K562 (cell line): ENCODE results near the gene MMP10. TPM values are rescaled to one million over a fixed set of nuclear protein-coding genes. Genes with fewer than 3 reads are reported as not detected.

ENCODE experiments used
- ATAC-seq: fragments of 200-7000 bp; cut with Tn5 transposase; 3 replicates; pipeline ENCODE4 v1.9.1; 2020; ENCODE audit warnings: moderate library complexity
- BruUV-seq: library from RNA; stranded (reverse); fragments of 400-500 nt; replicated peaks from 2 replicates; lab custom pipeline; 2021; lab: Mats Ljungman, UMichigan
- CTCF ChIA-PET: fragments of 300-600 bp; formaldehyde crosslinking; extraction: SDS; loops from one replicate; lab custom pipeline; 2021; ENCODE audit warnings: low intra/inter-chr PET ratio; lab: Yijun Ruan, JAX
- POLR2A ChIA-PET: fragments of 300-600, 350-650 bp; sonication (Branson Sonifier 250); formaldehyde crosslinking; extraction: SDS; loops from one replicate; lab custom pipeline; 2021; ENCODE audit warnings: antibody characterized with exemption, inconsistent platforms; lab: Yijun Ruan, JAX
- DNase-seq, 4 experiments: peaks; one replicate each; pipeline versions ENCODE4 v3.0.0 to v3.0.0-alpha.2; 2011 to 2018; ENCODE audit warnings: low spot score in 3 of 4, mixed read lengths in 3 of 4; ENCODE audit errors: extremely low read depth in 1 of 4
- FAIRE-seq: peaks from 2 replicates; lab custom pipeline; 2011; peaks lifted over from hg19 to GRCh38; lab: Jason Lieb, UNC
- H2AFZ ChIP-seq: 2 replicates; pipeline ENCODE4 v1.6.0; 2011; ENCODE audit warnings: low read depth, low read length, control low read depth, inconsistent platforms
- H3K27ac ChIP-seq: fragments of 200-600 bp; 3 replicates; pipeline ENCODE4 v1.8.0; 2011; ENCODE audit warnings: low read depth, mild to moderate bottlenecking, control low read depth, inconsistent platforms, low read length, moderate library complexity, mixed read lengths; ENCODE audit errors: extremely low read depth
- H3K27me3 ChIP-seq, 2 experiments: fragments of 300-600 bp in 1 of 2; 2 replicates in 1 of 2; 3 replicates in 1 of 2; pipeline versions ENCODE4 v1.6.0 to v1.8.0; 2011; ENCODE audit warnings: inconsistent platforms in 2 of 2, low read length in 2 of 2, mild to moderate bottlenecking in 1 of 2, mixed read lengths in 1 of 2, moderate library complexity in 1 of 2; ENCODE audit not compliant: control insufficient read depth in 2 of 2, insufficient read depth in 2 of 2
- H3K36me3 ChIP-seq: fragments of 300-600 bp; 3 replicates; pipeline ENCODE4 v1.8.0; 2011; ENCODE audit warnings: mild to moderate bottlenecking, low read length, inconsistent platforms; ENCODE audit not compliant: control insufficient read depth, insufficient read depth
- H3K4me1 ChIP-seq, 2 experiments: fragments of 200-600 bp in 1 of 2; replicated peaks in 1 of 2; 2 replicates in 1 of 2; 3 replicates in 1 of 2; pipeline versions ENCODE4 v1.5.1 to v1.8.0; 2011; ENCODE audit warnings: inconsistent platforms in 2 of 2, low read length in 2 of 2, mild to moderate bottlenecking in 1 of 2, mixed read lengths in 1 of 2, moderate library complexity in 1 of 2; ENCODE audit not compliant: control insufficient read depth in 2 of 2, insufficient read depth in 2 of 2
- H3K4me2 ChIP-seq: 2 replicates; pipeline ENCODE4 v1.6.1; 2011; ENCODE audit warnings: low read length, control low read depth, inconsistent platforms, mixed read lengths; ENCODE audit not compliant: insufficient read depth
- H3K4me3 ChIP-seq: fragments of 200-600 bp; sonication (generic), shearing (Covaris generic); 2 replicates; pipeline ENCODE4 v1.5.1; 2016; ENCODE audit warnings: control low read depth, inconsistent platforms
- H3K79me2 ChIP-seq: fragments of 200-600 bp; 3 replicates; pipeline ENCODE4 v1.8.0; 2011; ENCODE audit warnings: low read length, inconsistent platforms; ENCODE audit not compliant: control insufficient read depth, insufficient read depth
- H3K9ac ChIP-seq, 2 experiments: 2 replicates each; pipeline versions ENCODE4 v1.6.0 to v1.6.1; 2011; ENCODE audit warnings: low read depth in 2 of 2, low read length in 2 of 2, control low read depth in 1 of 2, inconsistent platforms in 1 of 2, mild to moderate bottlenecking in 1 of 2, mixed read lengths in 1 of 2; ENCODE audit not compliant: insufficient read depth in 1 of 2
- H3K9me1 ChIP-seq: one replicate; pipeline ENCODE4 v1.6.0; 2011; ENCODE audit warnings: inconsistent platforms, mild to moderate bottlenecking, low read length, moderate library complexity; ENCODE audit not compliant: control insufficient read depth, insufficient read depth
- H3K9me3 ChIP-seq: replicated peaks from 2 replicates; pipeline ENCODE4 v1.5.1; 2011; ENCODE audit warnings: low read depth, low read length, inconsistent platforms; ENCODE audit not compliant: control insufficient read depth, insufficient read depth
- H4K20me1 ChIP-seq: replicated peaks from 2 replicates; pipeline ENCODE4 v1.6.1; 2011; ENCODE audit warnings: low read length, inconsistent platforms, mixed read lengths; ENCODE audit not compliant: control insufficient read depth, insufficient read depth
- CHD2 ChIP-seq: IDR thresholded peaks from 2 replicates; pipeline ENCODE4 v1.6.1; 2011; ENCODE audit warnings: low read depth, low read length
- CHD4 ChIP-seq: fragments of 200-600 bp; sonication (generic); IDR thresholded peaks from 3 replicates; pipeline ENCODE4 v1.6.1; 2012; ENCODE audit warnings: low read depth, mild to moderate bottlenecking, mixed read lengths, low read length, inconsistent platforms; ENCODE audit not compliant: insufficient read depth, insufficient replicate concordance, poor library complexity, severe bottlenecking
- GTF2F1 ChIP-seq: IDR thresholded peaks from 2 replicates; pipeline ENCODE4 v1.6.1; 2011; ENCODE audit warnings: low read depth, low read length, improper control_type of control experiment
- HMG20B ChIP-seq: fragments of 250-450 bp; sonication (Bioruptor Pico); IDR thresholded peaks from 2 replicates; pipeline ENCODE4 v1.5.0; 2021; ENCODE audit warnings: mild to moderate bottlenecking
- MCM3 ChIP-seq: fragments of 450-650 bp; IDR thresholded peaks from 2 replicates; pipeline ENCODE4 v1.6.1; 2016
- MEIS2 ChIP-seq: fragments of 450-650 bp; IDR thresholded peaks from 2 replicates; pipeline ENCODE4 v1.6.1; 2014; ENCODE audit warnings: mild to moderate bottlenecking; ENCODE audit not compliant: partially characterized antibody
- NCOR1 ChIP-seq: fragments of 450-650 bp; IDR thresholded peaks from 2 replicates; pipeline ENCODE4 v1.6.1; 2016; ENCODE audit warnings: mild to moderate bottlenecking, moderate library complexity
- PHB2 ChIP-seq: fragments of 450-650 bp; IDR thresholded peaks from 2 replicates; pipeline ENCODE4 v1.6.1; 2017; ENCODE audit warnings: low read depth
- TAF1 ChIP-seq: IDR thresholded peaks from 2 replicates; pipeline ENCODE4 v1.6.1; 2011; ENCODE audit warnings: mild to moderate bottlenecking, low read length, moderate library complexity; ENCODE audit not compliant: insufficient read depth, control insufficient read depth, severe bottlenecking; ENCODE audit errors: extremely low read depth
- TCF3 ChIP-seq: sonication (generic); formaldehyde crosslinking; IDR thresholded peaks from 2 replicates; pipeline ENCODE4 v1.4.0; 2020; ENCODE audit warnings: mild to moderate bottlenecking, missing genetic modification reagents
- ZNF134 ChIP-seq: fragments of 250-450 bp; sonication (Bioruptor Pico); conservative IDR thresholded peaks from 2 replicates; pipeline ENCODE4 v1.4.0; 2020
- ZNF224 ChIP-seq: sonication (generic); formaldehyde crosslinking; IDR thresholded peaks from 2 replicates; pipeline ENCODE4 v1.8.0; 2022; ENCODE audit warnings: mild to moderate bottlenecking, missing genetic modification reagents
- in situ Hi-C: fragments of 300-500 bp; cut with MboI; formaldehyde crosslinking; loops from 4 replicates; pipeline ENCODE4 v1.15.0; 2018; ENCODE audit warnings: inconsistent platforms, mixed read lengths
- intact Hi-C: fragments of 100-400 bp; cut with micrococcal nuclease; formaldehyde crosslinking; loops from 2 replicates; pipeline ENCODE4 v1.14.2; 2022
- polyA plus RNA-seq, 8 experiments: library from polyadenylated mRNA; depleted of rRNA in 4 of 8; stranded (reverse) in 5 of 8; unstranded in 3 of 8; fragments of >200 nt; fragmentation: Nextera tagmentation in 2 of 8; fragmentation: Illumina TruSeq in 1 of 8; extraction: Ambion mirVana in 2 of 8; extraction: Trizol in 1 of 8; gene quantifications; 2 replicates each; pipeline versions ENCODE4 v1.2.1 to v1.2.3, GENCODE V29; 2011 to 2014; ENCODE audit warnings: inconsistent platforms in 1 of 8, missing spikeins in 1 of 8
- total RNA-seq, 7 experiments: library from RNA; depleted of rRNA in 6 of 7; stranded (reverse); fragments of >200 nt in 6 of 7; fragmentation: Illumina TruSeq in 2 of 7; extraction: Trizol in 2 of 7; gene quantifications; 2 replicates each; pipeline versions ENCODE4 v1.2.1 to v1.2.3, GENCODE V29; 2011 to 2021; ENCODE audit warnings: low replicate concordance in 1 of 7
- TF ChIP-seq, protein P1 (sequence below): fragments of 200-400 bp; formaldehyde crosslinking; IDR thresholded peaks from 2 replicates; pipeline ENCODE4 v1.6.1; 2017; ENCODE audit warnings: mild to moderate bottlenecking, low read depth, low read length, moderate library complexity
- TF ChIP-seq, protein P2 (sequence below): sonication (generic); formaldehyde crosslinking; IDR thresholded peaks from 2 replicates; pipeline ENCODE4 v1.8.0; 2022; ENCODE audit warnings: missing genetic modification reagents, mild to moderate bottlenecking, borderline replicate concordance
- TF ChIP-seq, protein P3 (sequence below), 2 experiments: fragments of 450-650 bp; conservative IDR thresholded peaks; 2 replicates each; pipeline ENCODE4 v1.6.1; 2017; ENCODE audit warnings: mild to moderate bottlenecking in 2 of 2, moderate library complexity in 2 of 2
- TF ChIP-seq, protein P4 (sequence below): fragments of 450-650 bp; formaldehyde crosslinking; IDR thresholded peaks from 2 replicates; pipeline ENCODE4 v1.4.0; 2020; ENCODE audit warnings: mild to moderate bottlenecking

The MMP10 gene
- total and polyA plus RNA-seq, 9 of the 15 experiments (the other 6 are each of a cell fraction or from before 2014, with no cell fraction given): not detected

DNA sequence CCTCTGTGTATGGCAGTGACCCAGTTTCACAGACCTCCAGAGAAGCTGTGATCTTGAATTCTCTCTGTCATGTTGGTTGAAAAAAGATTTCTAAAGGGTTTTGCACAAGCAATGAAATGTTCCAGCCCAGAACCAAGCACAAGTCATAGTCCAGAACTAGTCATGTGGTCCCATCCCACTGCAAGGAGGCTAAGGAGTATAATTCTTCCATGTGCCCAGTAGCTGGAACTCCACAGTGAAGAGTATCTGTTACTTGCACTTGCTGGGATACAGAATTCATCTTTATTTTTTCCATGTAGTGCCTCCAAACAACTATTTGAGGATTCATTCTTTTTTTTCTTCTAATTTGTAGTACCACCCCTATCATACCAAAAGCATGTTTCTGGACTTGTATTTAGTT is 45.8 kb downstream of the MMP10 start:
- in situ Hi-C loops: no loop called here
- DNase-seq: no peak
- TF ChIP-seq TCF3 (CRISPR knock-in tag) (no peak), MCM3 (no peak), GTF2F1 (no peak), MEIS2 (no peak), HMG20B (CRISPR knock-in tag) (no peak), NCOR1 (no peak), TAF1 (no peak), PHB2 (no peak), CHD4 (no peak), ZNF224 (CRISPR knock-in tag) (no peak), CHD2 (no peak), ZNF134 (no peak)
- TF ChIP-seq, protein P1, sequence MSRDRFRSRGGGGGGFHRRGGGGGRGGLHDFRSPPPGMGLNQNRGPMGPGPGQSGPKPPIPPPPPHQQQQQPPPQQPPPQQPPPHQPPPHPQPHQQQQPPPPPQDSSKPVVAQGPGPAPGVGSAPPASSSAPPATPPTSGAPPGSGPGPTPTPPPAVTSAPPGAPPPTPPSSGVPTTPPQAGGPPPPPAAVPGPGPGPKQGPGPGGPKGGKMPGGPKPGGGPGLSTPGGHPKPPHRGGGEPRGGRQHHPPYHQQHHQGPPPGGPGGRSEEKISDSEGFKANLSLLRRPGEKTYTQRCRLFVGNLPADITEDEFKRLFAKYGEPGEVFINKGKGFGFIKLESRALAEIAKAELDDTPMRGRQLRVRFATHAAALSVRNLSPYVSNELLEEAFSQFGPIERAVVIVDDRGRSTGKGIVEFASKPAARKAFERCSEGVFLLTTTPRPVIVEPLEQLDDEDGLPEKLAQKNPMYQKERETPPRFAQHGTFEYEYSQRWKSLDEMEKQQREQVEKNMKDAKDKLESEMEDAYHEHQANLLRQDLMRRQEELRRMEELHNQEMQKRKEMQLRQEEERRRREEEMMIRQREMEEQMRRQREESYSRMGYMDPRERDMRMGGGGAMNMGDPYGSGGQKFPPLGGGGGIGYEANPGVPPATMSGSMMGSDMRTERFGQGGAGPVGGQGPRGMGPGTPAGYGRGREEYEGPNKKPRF: no peak
- TF ChIP-seq, protein P2, sequence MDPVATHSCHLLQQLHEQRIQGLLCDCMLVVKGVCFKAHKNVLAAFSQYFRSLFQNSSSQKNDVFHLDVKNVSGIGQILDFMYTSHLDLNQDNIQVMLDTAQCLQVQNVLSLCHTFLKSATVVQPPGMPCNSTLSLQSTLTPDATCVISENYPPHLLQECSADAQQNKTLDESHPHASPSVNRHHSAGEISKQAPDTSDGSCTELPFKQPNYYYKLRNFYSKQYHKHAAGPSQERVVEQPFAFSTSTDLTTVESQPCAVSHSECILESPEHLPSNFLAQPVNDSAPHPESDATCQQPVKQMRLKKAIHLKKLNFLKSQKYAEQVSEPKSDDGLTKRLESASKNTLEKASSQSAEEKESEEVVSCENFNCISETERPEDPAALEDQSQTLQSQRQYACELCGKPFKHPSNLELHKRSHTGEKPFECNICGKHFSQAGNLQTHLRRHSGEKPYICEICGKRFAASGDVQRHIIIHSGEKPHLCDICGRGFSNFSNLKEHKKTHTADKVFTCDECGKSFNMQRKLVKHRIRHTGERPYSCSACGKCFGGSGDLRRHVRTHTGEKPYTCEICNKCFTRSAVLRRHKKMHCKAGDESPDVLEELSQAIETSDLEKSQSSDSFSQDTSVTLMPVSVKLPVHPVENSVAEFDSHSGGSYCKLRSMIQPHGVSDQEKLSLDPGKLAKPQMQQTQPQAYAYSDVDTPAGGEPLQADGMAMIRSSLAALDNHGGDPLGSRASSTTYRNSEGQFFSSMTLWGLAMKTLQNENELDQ (CRISPR knock-in tag): no peak
- TF ChIP-seq, protein P3, sequence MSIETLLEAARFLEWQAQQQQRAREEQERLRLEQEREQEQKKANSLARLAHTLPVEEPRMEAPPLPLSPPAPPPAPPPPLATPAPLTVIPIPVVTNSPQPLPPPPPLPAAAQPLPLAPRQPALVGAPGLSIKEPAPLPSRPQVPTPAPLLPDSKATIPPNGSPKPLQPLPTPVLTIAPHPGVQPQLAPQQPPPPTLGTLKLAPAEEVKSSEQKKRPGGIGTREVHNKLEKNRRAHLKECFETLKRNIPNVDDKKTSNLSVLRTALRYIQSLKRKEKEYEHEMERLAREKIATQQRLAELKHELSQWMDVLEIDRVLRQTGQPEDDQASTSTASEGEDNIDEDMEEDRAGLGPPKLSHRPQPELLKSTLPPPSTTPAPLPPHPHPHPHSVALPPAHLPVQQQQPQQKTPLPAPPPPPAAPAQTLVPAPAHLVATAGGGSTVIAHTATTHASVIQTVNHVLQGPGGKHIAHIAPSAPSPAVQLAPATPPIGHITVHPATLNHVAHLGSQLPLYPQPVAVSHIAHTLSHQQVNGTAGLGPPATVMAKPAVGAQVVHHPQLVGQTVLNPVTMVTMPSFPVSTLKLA (conservative IDR thresholded peaks at IDR 0.05): no peak
- TF ChIP-seq, protein P4, sequence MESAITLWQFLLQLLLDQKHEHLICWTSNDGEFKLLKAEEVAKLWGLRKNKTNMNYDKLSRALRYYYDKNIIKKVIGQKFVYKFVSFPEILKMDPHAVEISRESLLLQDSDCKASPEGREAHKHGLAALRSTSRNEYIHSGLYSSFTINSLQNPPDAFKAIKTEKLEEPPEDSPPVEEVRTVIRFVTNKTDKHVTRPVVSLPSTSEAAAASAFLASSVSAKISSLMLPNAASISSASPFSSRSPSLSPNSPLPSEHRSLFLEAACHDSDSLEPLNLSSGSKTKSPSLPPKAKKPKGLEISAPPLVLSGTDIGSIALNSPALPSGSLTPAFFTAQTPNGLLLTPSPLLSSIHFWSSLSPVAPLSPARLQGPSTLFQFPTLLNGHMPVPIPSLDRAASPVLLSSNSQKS (CRISPR knock-in tag): no peak

More for the DNA sequence above, 45.8 kb downstream of the MMP10 start:
- ChIA-PET CTCF (interaction anchor here (2.7 kb wide), 1 partner anchor 206 kb away, joined by 13 read pairs; no protein-coding TSS in a partner anchor), POLR2A (interaction anchor here (0.6 kb wide), 1 partner anchor 654 kb away, joined by 4 read pairs; no protein-coding TSS in a partner anchor)
- Histone ChIP-seq H3K9me1 (no peaks in the 10 kb centered on the region), H3K36me3 (no peaks in the 10 kb centered on the region), H3K4me2 (no peak overlapping the region), H3K27me3 (no peaks in the 10 kb centered on the region), H2AFZ (no peak overlapping the region), H3K27ac (no peak overlapping the region), H3K9ac (no peak overlapping the region), H3K9me3 (no peaks in the 10 kb centered on the region), H3K4me1 (no peaks in the 10 kb centered on the region), H3K79me2 (no peaks in the 10 kb centered on the region), H4K20me1 (no peaks in the 10 kb centered on the region), H3K4me3 (no peak overlapping the region)
- intact Hi-C loops: loop anchor here (5.0 kb wide), 2 partner anchors 303 to 868 kb away; no protein-coding TSS in a partner anchor
- FAIRE-seq (no peak), ATAC-seq (no peak)
- BruUV-seq: no TSS peak
